ENCODE data around the gene B4GALT4.

The B4GALT4 gene

DNA sequence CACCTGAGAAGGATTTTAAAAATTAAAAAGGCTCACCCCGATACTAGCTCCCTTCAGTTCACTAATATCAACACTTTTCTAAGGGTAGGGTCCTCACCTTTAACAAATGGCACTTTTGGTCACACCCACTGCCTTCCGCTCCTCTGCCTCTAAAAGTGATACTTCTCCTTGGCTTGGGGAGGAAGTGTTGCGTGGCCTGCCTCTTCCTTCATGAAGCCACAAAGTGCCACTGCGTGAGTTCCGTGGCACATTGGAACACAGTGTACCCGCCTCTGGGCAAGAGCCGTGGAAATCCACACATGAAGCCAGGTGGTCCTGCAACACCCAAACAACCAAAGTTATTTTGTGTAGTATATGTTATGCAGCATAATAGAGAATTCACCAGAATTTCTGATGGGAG is 3.9 kb downstream of the B4GALT4 start:
- no peak for DNase-seq

DNA sequence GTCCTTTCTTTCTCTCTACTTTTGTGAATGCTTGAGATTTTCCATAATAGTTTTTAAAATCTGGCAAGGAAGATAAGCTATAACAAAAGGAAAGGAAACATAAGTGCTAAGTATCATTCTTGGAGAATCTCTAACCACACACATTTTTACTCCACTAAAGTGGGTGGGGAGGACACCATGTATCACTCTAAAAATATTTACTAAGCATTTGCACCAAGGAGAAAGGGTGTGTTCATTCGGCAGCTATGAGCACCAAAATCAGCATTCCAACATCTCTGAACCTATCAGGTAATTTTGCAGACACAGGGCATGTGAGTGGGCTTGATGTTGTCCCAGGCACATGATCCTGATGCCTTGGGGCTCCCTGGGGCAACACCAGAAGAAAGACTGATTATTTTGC is 5.5 kb downstream of the B4GALT4 start:
- DNase-seq = no peak

DNA sequence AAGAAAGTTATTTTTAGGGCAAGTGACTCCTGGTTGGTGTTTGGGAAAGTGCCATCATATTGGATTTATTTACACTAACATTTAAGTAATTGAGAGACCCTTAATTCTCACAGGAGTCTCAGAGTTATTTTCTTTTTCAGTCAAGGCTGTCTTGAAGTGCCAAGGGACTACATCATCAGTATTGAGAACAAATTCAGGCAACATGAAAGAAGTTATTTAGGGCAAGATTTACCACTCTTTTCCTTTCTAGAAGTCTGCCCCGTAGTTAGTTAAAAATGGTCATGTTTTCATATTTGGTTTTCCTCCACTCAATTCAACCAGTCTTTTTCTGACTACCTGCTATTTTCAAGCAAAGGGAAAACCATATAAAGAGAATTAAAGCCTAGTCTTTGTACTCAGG is 6.1 kb downstream of the B4GALT4 start:
- no peak for DNase-seq

DNA sequence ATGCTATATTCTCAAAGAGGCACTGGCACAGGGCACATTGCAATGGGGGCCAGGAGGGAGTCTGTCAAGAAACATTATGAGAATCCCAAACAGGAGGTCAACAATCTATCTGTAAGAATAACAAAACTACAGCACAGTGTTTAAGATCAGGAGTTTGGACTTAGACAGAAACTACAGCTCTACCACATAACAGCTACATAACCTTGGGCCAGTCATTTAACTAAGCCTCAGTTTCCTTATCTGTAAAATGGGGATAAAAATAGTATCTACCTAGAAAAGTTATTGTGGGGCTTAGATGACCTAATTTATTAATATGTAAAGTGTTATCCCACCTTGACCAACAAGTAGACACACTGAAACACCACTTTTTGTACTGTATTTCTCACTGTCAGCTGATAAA is 9.9 kb downstream of the B4GALT4 start:
- DNase-seq = no peak

DNA sequence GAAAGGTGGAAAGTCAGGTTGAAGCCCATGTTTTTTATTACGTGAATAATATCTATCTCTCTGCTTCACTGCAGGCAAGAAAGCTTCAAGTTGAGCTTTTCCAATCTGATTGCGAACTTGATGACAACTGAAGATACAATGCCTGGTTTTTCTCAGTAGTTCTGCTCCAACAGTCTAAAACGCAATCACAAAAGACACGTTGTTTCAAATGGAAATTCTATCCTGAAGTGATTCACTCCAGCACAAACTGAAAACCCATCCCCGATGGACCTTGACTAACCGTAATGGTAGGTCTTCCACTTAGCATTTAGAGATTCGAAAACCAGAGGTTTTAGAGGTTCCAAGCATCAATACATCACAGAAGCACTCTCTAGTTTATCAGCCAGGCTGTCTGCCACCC is 10.6 kb downstream of the B4GALT4 start:
- no peak for DNase-seq

DNA sequence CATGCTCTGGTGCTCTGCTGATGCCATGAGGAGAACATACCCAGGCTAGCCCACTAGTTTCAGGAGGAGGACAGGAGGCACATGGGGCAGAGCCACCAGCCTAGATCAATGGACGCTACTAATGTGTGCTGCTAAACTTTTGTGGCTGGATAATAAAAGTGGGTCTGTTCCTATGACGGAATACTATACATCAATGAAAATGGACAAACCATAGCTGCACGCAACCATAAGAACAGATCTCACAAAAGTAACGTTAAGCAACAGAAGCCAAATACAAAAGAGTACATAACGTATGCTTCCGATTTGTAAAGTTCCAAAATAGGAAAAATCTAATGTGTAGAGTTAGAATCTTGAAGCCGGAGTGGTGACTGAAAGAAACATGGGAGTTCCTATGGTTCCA is 11.5 kb downstream of the B4GALT4 start:
- no peak for DNase-seq

DNA sequence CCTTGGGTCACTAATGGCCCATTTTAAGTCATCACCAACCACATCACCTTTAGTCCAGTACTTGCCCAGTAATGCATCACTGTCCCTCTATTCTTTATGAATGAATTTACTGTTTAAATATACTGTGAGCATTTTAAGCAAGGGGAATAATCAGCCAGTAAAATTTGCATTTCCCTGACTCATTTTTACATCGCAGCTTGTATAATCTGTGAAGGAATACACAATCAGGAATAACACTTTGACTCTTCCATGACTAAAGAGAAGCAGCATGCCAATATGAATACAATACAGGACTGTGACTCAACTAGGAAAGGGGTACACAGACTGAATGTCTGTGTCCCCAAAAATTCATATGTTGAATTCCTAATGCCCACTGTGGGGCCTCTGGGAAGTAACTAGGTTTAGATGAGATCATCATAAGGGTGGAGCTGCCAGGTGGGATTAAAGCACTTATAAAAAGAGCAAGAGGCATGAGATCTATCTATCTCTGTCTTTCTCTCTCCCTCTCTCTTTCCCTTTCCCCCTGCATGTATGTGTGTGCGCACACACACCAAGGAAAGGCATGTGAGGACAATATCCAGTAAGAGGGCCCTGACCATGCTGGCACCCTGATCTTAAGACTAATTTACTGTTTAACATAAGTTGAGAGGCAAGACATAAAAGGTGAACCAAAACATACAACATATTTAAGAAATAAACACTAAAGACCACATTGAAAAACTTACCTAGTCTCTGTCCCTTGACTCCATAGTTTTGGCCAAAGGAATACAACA is 12.1 kb downstream of the B4GALT4 start:
- DNase-seq = no peak

DNA sequence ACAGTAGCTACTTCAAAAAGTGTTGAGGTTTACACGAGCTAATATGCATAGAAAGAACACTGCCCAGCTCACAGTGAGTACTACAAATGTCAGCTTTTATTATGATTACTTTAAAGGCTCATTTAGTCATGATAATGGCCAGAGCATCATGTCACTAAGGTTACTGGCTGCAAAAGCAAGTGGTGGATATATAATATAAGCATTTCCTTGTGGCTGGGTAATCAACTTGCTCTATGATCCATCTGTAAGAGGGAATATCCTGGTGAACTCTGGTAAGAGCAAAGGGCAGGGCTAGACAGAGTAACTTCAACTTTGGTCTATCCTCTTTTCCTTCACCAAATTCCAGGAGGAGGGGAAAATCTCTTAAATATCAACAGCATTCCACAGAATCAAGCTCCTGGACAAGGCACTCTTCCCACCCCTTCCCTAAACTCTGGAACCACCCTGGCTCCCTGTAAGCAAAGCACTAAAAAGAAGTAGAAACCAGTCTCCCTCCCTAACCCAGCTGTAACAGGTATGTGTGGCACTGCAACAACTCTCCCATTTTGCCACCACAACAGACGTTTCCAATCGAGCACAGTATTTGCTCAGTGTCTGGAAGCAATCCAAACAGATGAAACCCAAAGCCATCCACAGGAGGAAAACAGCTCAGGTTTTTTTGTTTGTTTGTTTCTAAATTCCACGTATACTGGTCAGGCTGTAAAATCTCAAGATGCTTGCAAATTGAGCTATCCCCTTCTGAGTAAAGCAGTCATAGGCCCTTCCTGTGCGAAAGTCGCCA is 13.4 kb downstream of the B4GALT4 start:
- DNase-seq = no peak

DNA sequence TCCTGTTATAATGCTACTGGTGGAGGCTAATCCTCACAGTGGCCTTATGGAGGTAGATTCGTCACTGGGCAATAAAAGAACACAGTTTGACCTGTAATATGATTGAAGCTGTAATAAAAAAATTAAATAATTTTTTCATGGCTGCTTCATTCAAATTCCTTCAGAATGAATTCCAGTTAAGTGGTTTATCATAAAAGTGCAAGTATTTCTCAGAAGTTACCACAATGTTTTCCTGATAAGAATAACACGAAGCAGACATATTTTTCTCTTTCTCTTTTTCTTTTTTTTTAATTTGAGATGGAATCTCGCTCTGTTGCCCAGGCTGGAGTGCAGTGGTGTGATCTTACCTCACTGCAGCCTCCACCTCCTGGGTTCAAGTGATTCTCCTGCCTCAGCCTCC is 15.6 kb downstream of the B4GALT4 start:
- DNase-seq = no peak

DNA sequence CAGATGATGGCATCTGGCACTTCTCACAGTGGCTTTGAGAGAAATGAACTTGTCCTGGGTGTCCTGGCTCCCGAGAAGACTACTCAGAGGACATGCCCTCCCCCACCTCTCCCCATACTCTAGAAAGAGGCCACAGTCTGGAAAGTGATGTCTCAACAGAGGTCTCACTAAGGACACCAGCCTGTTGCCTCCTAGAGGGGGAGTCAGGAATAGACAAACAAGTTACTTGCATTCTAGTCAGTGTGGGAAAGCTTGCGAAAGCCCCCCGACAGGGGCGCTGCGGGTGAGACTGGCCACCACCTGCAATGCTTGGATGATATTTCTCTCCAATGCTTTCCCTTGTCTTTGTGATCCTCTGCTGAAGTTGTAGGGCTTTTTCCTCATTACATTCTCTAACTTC is 17.2 kb downstream of the B4GALT4 start:
- DNase-seq = no peak

DNA sequence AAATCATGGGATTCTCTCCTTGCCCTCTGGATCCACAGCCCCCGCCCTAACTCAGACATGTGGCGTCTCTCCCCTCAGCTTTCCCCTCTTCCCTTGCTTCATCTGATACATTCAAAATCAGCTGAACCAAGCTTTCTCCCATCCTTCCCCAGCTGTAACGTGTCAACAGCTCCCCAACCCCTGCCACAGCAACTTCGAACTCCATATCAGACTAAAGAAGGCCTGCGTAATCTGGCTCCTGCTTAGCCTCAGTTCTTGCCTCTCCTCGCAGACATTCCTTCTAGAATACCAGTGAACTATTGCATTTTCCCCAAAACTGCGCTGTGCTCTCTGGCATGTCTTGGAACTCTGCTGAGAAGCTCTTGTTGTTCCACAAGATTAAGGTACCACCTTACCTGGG is 18.3 kb downstream of the B4GALT4 start:
- no peak for DNase-seq

DNA sequence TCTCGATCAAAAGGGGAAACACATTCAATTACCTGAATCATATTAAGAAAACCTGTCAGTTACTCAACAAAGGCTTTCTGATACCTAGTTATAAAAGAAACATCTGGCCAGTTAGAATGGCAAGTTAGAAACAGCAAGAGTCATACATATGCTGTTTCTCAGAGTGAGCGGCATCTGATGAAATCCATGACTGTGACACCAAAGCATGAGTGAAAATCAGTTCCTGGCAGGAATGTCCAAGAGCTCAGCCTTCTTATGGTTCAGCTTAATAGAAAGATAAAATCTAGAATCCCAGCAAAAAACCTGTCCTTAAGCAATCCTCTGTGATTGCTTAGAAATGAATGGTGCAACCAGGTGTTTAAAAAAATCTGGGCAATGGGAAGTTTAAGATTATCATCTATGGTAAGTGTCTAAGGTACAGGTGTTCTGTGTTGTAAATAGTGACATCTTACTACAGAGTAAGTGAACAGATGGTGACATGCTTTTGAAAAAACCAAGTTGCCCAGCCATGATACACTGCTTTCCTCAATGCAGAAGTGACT is 18.8 kb downstream of the B4GALT4 start:
- no peak for DNase-seq

DNA sequence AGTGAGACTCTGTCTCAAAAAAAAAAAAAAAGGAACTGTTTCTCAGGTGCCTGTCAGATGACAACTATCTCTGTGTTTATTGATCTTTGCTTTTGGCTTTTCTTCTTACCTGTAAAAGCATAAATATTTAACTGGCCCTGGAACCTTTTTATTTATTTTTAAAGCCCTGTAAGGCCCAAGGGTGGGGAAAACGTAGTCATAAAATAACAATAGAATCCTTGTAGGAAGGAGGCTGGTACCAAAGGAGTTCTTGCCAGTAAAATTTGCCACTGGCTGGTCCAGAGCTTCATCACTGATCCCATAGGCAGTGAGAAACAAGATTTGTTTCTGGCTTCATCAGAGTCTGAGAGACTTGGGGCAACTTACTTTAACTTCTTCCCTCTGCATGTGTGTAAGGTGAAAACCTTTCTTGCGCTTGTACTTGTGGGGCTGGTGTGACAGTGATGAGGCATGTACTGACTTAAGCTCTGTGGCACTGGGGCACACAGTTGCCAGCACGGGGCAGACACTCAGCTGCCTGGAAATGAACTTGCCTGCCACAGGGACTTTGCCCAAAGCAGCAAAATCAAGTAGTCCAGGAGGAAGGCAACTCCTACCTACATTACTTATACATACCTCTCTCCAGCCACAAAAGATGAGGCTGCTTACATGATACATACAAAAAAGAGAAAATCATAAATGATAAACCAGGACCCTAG is 19.6 kb downstream of the B4GALT4 start:
- no peak for DNase-seq

DNA sequence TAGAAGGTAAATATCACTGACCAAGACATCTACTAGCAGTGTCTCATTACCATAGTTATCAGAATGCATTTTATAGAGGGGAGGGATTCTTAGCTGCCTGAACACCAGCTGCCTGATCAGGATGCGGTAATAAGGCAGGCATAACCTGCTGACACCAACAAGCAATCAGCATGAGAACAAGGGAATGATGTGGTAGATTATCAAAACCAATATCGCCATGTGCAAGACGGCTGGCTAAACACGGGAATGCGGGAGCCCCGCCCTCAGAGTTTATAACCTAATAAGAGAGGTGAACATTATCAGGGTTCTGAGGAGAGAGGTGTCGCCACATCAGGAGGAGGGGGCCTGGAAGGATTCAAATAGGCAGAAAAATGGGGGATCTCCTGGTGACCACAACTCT is 20.5 kb downstream of the B4GALT4 start:
- no peak for DNase-seq

DNA sequence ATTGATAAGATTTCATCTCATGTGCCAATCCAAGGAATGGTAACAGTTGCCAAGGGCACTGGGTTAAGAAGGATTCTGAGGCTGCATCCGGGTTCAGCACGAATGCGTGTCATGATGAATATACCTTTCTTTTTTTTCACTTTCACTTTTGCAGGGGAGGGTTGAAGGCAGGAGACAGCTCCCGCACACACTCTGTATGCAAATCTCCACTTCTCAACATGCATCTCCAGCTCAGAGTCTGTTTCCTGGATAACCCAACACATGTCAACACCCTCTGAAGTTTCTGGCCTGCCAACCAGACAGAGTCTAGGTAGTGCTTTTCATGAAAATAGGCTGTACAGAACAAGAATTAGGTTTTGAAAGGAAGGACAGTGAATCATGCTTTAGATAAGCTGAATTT is 21.6 kb downstream of the B4GALT4 start:
- no peak for DNase-seq

DNA sequence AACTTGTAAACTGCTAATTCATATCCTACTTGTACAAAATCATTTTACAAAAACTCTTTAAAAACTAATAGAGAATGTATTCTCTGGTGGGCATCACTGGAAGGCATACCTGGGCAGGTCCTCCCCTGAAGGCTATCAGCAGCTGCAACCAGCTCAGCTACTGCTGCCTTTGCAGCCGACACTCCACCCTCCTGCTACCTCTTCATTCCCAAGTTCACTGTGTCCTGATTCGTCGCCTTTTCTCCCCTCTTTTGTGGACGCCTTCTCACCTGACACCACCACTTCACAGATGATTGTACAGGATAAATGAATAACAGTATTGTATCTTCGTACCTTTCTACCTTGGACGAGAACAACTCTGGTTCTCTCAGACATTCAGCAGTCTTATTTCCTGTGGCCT is 28.9 kb downstream of the B4GALT4 start:
- DNase-seq = no peak

DNA sequence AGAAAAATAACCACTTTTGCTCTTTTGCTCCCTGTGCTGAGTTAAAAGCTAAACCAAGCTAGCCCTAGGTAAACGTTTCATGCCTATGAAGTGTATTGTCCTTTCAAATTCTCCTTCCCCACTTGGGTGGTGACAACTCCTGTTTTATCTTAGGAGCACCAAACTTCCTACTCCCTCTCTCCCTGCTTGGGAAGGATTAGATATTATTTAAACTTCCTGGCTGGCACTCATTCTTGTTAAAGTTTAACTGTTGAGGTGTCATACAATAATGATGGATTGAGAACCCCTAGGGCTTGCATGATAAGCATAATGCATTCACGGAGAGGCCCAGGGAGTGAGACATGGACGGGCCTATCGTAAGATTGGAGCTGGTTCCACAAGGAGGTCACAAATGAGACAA is 29.5 kb downstream of the B4GALT4 start:
- no peak for DNase-seq

DNA sequence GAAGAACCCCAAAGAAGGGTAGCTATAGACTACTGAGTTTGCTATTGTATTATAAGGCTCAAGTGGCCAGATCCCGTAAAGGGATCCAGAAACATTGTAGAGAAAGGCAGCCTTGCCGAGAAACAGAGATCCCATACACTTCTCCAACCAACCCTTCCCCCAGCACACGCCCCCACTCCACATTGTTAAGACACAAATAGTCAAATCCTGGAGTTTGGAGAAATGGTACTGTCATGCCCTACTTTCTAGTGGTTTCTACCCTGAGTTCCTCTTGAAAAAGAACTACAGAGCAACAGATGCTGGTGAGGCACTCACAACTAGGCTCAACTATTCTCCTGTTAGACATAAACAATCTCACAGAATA is 33.2 kb downstream of the B4GALT4 start:
- DNase-seq = no peak

DNA sequence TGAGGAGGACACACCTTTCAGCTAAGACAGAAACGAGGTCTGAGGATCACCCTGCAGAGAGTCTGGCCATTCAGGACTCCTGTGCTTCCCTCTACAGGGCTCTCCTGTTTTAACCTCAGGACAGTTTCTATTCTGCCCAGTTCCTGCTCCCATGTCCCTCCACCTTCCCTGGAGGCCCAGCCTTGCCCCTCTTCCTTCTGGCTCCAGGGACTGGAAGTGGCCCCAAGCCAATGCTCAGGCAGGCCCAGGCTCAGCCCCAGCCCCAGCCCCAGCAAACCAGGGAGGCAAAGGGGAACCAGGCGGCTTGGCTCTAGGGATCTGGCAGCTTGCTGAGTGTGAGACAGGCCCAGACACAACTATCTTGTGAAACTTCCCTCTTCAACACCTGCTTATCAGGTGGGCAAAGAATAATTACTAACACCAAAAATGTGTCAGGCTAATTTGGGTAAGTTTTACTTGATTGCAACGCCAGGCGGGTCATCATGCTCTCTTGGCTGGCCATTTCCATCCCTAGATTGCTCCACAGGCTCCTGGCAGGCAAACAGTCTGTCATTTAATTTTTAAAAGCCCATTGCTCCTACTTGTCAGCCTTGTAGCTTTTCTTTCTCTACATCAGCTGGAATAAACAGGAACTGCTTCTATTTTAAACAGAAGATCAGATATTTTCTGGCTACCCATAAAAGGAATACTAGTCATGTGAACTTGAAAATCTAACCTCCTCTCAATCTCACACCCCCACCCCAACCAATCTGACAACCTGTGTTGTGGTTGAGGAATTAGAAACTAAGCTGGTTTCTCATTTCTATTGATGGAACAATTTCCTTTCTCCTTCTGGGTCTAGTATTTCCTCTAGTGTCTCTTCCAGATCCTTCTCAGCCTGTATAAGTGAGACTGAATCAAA is 33.8 kb downstream of the B4GALT4 start:
- DNase-seq = no peak

DNA sequence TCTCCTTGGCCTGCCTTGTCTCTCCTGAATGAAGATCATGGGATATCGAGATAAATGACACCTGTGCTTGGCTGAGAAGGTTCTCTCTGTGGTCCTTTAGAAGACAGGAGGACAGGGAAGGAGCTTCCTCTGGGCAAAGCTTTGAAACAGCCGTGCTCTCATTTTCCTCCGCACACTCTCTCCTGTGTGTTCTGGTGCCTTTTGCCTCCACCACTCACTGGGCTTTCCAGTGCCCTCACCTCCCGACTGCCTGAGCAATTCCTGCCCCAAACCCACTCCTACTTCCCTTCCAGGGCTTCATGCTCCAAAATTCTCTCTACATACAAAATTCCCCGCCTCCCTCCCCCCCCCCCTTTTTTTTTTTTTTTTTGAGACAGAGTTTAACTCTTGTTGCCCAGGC is 35.0 kb downstream of the B4GALT4 start:
- no peak for DNase-seq

DNA sequence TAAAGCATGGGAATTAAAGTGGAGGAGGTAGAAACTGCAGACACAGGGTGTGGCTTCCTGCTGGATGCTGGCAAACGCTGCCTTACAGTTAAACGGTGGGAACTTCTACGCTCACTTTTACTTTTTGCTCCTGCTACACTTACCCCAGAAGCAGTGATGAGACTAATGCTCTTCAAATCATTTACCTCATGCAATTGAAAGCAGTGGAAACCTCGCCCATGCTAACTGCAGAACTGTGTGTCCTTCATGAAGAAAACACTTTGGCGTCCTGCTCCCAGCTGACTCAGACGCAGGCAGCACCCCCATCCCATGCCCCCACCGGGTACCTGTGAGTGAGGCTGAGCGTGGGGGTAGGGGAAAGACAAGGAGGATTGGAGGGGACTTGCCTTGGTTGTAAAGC is 35.5 kb downstream of the B4GALT4 start:
- no peak for DNase-seq

DNA sequence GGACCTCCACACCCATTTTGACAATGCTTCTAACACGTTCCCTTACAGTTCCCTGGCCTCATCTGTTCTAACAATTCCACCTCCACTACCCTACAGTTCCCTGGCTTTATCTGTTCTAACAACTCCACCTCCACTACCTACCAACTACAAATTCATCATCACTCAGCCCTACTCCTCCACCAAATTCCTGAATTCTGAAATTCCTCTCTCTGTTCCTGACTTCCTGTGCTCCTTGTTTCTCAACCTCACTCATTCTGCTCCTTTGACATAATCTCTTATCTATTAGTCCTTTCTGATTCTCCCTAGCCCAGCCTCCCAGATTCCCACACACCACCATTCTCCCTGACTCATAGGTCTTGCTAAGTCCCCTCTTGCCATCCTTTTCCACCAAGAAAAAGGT is 44.8 kb downstream of the B4GALT4 start:
- DNase-seq = no peak

DNA sequence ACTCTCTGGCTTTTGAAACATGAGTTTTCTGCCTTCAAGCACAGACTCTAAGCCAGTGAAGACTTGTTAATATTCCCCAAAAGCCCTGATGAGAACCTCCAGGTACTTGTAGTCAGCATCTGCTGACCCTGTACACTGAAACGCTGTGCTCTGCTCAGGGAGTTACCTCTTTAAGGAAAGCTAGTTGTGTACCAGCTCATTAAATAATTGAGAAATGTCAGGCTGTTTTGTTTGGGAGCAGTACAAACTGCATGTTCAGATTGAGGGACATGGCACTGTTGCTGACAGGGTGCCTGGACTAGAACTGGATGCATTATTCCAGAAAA is 45.6 kb downstream of the B4GALT4 start:
- DNase-seq = no peak
